ENCODE measurements around the gene KRT77.

- TF ChIP-seq CTCF (conservative IDR thresholded peaks at IDR 0.05 in 1 of 2, IDR thresholded peaks at IDR 0.05 in 1 of 2; ENCODE audit: low read depth in 1 of 2, low read length in 2 of 2): no peak
- TF ChIP-seq EZH2 (IDR thresholded peaks at IDR 0.05; ENCODE audit: low read length, missing control alignments): no peak
These were observed 45.9 kb downstream of the KRT77 start for GRCh38 chr12:52657250-52657902.
